GM21360 (cell line): ENCODE data around the gene HPS1.
A peak's percentile ranks its signal among the peaks of the same experiment; 100 is the strongest.

Experiments used
- ATAC-seq: cut with Tn5 transposase; IDR thresholded peaks from one replicate; pipeline ENCODE4 v1.9.1; 2021; ENCODE audit warnings: mild to moderate bottlenecking, moderate library complexity; ENCODE audit not compliant: unreplicated experiment

Gene HPS1

DNA sequence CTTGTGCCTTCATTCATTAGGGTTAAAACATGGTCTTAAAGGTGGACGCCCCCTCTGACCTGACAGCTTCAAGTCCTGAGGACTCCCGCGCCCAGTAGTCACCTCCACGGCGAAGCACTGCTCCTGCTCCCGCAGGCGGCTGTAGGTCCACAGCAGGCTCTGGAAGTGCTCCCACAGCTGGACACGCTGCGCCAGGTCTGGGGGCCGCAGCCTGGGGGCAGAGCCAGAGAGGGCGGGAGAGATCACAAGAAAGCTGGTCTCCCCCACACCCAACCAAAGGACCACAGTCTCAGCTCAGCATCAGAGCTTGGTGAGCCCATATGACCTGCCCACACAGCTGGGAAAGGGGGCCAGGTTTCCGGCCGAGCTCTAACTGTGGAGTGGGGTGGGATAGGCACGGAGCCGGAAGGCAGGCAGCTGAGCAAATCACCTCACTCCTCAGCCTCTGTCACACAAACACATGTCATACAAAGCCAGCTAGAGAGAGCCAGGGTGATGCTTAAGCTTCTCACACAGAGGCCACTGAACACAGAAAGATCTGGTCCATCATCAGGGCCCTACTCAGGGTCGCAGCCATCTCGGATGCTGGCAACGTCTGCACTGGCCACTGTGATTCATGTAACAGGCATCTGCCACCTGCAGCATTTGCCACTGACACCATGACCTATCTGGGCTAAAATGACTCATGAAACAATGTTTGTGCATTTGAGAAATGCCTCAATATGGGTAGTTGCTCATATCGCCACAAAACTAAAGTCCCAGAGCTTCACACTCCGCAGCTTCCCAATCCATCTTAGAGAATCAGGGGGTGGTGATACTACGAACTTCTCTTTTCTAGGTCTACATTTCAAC lies 12.6 kb downstream of the HPS1 start:
- no peak for ATAC-seq

GRCh38 chr10:98433371-98433770 lies 13.4 kb downstream of the HPS1 start:
- ATAC-seq = no peak

GRCh38 chr10:98432330-98432729 lies 14.4 kb downstream of the HPS1 start:
- ATAC-seq = no peak

- no peak for ATAC-seq
Measured at GRCh38 chr10:98431016-98431415, 15.7 kb downstream of the HPS1 start.

- no peak for ATAC-seq
Measured at GRCh38 chr10:98430427-98430826, 16.3 kb downstream of the HPS1 start.

GRCh38 chr10:98429320-98430072 lies 17.2 kb downstream of the HPS1 start:
- no peak for ATAC-seq

- no peak for ATAC-seq
Measured at GRCh38 chr10:98427011-98427515, 19.7 kb downstream of the HPS1 start.

GRCh38 chr10:98425511-98426352 lies 21.0 kb downstream of the HPS1 start:
- ATAC-seq = peak; percentile 43

- no peak for ATAC-seq
Measured at GRCh38 chr10:98424295-98425254, 22.2 kb downstream of the HPS1 start.

- no peak for ATAC-seq
Measured at GRCh38 chr10:98423691-98424120, 23.0 kb downstream of the HPS1 start.

DNA sequence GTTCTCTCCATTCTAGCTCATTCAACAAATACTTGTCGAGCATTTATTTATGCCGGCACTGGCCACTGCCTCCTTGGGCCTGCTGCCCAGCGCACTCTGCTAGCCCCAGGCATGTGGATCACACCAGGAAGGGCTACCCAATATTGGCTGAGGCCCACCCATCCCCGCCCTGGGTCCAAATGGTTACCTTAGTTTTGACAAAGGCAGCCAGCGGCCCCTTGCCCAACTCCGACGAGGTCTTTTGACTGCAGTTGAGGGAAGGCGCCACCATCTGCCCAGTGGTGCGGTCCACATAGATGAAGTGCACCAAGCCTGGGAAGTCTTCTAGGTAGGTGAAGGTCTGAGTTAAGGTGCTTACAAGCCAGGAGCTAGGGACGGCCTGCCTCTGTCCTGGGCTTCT lies 24.6 kb downstream of the HPS1 start:
- no peak for ATAC-seq

DNA sequence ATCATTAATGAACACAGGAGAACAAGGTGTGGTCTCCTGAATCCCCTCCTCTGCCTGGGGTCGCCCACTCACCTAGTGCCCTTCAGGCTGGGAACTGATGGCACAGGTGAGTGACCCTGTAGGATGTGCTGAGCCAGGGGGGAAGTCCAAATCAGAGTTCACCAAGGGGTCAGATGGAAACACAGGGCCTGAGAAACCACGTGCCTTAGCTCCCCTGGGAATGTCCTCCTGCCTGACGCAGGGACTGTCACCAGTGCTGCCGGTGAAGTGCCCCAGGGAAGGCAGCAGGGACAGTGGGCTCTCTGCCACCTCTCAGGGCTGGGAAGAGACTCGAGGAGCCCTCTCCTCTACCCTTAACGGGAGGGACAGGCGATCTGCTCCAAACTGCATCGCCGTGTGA lies 25.9 kb downstream of the HPS1 start:
- no peak for ATAC-seq

GRCh38 chr10:98419469-98420261 lies 27.1 kb downstream of the HPS1 start:
- no peak for ATAC-seq

GRCh38 chr10:98418665-98419468 lies 27.9 kb downstream of the HPS1 start:
- ATAC-seq = no peak

DNA sequence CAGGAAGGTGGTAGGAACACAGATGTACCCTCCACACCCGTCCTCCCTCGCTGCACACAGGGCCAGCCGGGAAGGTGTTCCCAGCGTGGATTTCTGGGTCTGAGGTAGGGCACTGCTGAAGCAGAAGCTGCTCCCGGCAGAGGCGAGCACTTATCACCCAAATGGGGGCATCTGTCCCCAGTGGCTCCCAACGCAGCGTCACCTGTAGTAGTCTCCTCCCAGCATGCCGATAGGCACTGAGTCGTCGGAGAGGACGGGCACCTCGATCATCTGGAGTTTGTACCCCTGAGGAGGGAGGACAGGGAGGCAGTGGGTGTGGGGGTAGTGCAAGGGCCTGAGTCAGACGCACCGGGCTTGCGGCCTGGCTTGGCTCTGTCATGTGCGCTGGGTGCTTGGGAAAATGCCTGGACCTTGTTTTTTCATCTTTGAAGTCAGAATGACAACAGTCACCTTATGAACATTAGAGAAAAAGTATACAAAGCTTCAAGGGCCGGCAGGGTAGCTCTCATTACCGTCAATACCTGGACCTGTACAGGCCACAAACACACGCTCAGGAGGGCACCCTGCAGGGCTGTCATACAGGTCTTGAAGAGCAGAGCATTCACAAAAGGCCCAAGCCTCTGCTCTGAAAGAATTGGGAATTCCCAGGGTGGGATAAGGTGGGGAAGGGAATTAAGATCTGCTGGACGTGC lies 28.6 kb downstream of the HPS1 start:
- no peak for ATAC-seq

DNA sequence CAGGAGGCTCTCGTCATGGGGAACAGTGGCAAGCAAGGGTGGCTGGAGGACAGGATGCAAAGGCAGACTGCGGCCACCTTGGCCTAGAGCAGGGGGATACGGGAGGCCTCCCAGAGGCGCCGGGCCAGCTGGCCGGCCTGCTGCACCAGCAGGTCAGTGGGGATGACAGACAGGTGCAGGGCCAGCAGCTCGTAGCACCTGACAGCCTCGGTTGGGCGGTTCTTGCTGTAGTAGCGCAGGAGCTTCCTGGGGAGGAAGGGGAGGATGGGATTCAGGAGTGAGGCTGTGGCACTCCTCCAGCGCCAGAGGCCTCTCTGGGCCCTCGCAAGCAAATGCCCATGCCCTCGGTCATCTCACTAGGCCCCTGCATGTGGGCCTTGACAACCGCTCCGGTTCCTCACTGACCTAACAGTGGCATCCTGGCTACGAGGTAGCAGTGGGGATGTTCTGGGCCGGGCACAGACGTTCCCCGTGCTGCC lies 29.2 kb downstream of the HPS1 start:
- no peak for ATAC-seq

- ATAC-seq = no peak
Measured at GRCh38 chr10:98416606-98417388, 29.9 kb downstream of the HPS1 start.
